Measurements from ENCODE around the gene ALB.

ALB gene

DNA sequence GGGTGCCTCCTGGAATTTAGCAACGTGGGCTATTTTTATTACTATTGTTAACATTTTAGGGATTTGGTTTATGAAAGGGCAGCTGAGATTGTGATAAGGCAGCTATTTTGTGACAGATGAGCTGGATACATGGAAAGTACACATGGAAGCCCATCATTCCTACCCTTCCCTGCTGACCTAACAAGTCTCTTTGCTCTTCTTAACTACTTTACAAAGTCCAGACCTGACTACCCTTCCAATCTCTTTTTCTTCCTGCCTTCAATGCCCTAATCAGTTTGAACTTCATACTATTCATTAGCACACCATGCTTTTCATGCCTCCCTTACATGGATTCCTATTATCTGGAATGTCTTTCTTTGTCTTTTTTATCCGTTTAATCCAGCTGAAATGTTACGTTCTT is 22.6 kb downstream of the ALB start:
- TF ChIP-seq, protein P1, sequence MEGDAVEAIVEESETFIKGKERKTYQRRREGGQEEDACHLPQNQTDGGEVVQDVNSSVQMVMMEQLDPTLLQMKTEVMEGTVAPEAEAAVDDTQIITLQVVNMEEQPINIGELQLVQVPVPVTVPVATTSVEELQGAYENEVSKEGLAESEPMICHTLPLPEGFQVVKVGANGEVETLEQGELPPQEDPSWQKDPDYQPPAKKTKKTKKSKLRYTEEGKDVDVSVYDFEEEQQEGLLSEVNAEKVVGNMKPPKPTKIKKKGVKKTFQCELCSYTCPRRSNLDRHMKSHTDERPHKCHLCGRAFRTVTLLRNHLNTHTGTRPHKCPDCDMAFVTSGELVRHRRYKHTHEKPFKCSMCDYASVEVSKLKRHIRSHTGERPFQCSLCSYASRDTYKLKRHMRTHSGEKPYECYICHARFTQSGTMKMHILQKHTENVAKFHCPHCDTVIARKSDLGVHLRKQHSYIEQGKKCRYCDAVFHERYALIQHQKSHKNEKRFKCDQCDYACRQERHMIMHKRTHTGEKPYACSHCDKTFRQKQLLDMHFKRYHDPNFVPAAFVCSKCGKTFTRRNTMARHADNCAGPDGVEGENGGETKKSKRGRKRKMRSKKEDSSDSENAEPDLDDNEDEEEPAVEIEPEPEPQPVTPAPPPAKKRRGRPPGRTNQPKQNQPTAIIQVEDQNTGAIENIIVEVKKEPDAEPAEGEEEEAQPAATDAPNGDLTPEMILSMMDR (IDR thresholded peaks at IDR 0.05): no peak

DNA sequence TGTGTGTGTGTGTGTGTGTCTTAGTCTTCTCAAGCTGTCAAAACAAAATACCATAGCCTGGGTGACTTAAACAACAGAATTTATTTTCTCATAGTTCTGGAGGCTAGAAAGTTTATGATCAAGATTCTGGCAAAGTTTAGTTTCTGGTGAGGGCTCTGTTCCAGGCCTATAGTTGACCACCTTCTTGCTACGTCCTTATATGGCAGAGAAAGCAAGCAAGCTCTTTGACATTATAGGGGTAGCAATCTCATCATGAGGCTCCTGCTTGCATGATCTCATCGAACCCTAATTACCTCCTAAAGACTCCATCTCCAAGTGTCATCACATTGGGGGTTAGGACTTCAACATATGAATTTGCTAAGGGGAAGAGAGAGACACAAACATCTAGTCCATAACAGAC is 25.0 kb downstream of the ALB start:
- TF ChIP-seq, protein P1 (IDR thresholded peaks at IDR 0.05): no peak

DNA sequence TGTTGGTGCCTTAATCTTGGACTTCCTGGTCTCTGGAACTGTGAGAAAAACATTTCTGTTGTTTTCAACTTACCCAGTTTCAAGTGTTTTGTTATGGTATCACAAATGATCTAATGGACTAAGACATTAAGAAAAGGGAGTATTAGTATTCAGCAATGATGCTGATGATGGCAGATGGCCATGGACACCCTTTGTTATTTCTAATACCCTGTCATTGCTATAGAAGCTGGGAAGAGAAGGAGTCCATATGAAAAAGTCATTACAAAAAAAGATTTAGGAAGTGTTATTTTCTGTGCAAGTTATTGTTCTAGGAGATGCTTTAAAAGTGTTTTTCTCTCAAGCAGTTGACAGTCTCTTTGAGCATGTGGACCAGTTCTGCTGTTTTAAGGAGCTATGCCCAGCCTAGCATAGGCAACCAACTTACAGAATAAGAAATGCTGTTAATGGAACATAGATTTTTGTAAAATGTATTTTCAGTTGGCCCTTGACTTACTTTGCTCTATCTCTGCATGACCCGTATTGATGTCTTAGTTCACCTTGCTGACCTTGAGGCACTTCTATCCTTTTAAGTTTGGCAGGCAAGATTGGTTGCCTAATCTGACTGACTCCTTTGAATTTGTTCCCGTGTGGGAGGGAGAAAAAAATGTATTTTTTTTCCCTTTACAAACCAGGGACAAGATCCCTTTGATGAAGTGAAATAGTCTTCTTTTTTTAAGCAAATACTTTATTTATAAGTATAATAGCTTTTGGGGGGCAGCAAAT is 25.9 kb downstream of the ALB start:
- TF ChIP-seq, protein P1 (IDR thresholded peaks at IDR 0.05): no peak

DNA sequence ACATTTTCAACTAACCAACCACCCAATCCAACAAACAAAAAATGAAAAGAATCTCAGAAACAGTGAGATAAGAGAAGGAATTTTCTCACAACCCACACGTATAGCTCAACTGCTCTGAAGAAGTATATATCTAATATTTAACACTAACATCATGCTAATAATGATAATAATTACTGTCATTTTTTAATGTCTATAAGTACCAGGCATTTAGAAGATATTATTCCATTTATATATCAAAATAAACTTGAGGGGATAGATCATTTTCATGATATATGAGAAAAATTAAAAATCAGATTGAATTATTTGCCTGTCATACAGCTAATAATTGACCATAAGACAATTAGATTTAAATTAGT is 27.7 kb downstream of the ALB start:
- TF ChIP-seq, protein P1 (IDR thresholded peaks at IDR 0.05): no peak

DNA sequence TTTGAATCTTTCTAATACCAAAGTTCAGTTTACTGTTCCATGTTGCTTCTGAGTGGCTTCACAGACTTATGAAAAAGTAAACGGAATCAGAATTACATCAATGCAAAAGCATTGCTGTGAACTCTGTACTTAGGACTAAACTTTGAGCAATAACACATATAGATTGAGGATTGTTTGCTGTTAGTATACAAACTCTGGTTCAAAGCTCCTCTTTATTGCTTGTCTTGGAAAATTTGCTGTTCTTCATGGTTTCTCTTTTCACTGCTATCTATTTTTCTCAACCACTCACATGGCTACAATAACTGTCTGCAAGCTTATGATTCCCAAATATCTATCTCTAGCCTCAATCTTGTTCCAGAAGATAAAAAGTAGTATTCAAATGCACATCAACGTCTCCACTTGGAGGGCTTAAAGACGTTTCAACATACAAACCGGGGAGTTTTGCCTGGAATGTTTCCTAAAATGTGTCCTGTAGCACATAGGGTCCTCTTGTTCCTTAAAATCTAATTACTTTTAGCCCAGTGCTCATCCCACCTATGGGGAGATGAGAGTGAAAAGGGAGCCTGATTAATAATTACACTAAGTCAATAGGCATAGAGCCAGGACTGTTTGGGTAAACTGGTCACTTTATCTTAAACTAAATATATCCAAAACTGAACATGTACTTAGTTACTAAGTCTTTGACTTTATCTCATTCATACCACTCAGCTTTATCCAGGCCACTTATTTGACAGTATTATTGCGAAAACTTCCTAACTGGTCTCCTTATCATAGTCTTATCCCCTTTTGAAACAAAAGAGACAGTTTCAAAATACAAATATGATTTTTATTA is 28.3 kb downstream of the ALB start:
- TF ChIP-seq, protein P1 (IDR thresholded peaks at IDR 0.05): no peak

DNA sequence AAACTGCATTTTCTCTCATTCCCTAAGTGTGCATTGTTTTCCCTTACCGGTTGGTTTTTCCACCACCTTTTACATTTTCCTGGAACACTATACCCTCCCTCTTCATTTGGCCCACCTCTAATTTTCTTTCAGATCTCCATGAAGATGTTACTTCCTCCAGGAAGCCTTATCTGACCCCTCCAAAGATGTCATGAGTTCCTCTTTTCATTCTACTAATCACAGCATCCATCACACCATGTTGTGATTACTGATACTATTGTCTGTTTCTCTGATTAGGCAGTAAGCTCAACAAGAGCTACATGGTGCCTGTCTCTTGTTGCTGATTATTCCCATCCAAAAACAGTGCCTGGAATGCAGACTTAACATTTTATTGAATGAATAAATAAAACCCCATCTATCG is 29.1 kb downstream of the ALB start:
- TF ChIP-seq, protein P1 (IDR thresholded peaks at IDR 0.05): no peak

DNA sequence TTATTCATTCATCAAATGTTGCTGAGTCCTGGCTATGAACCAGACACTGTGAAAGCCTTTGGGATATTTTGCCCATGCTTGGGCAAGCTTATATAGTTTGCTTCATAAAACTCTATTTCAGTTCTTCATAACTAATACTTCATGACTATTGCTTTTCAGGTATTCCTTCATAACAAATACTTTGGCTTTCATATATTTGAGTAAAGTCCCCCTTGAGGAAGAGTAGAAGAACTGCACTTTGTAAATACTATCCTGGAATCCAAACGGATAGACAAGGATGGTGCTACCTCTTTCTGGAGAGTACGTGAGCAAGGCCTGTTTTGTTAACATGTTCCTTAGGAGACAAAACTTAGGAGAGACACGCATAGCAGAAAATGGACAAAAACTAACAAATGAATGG is 30.2 kb downstream of the ALB start:
- TF ChIP-seq, protein P1 (IDR thresholded peaks at IDR 0.05): peak; percentile 36; the same call in 1 of the 2 replicates
